ENCODE data around the gene CENPV.

CENPV gene

DNA sequence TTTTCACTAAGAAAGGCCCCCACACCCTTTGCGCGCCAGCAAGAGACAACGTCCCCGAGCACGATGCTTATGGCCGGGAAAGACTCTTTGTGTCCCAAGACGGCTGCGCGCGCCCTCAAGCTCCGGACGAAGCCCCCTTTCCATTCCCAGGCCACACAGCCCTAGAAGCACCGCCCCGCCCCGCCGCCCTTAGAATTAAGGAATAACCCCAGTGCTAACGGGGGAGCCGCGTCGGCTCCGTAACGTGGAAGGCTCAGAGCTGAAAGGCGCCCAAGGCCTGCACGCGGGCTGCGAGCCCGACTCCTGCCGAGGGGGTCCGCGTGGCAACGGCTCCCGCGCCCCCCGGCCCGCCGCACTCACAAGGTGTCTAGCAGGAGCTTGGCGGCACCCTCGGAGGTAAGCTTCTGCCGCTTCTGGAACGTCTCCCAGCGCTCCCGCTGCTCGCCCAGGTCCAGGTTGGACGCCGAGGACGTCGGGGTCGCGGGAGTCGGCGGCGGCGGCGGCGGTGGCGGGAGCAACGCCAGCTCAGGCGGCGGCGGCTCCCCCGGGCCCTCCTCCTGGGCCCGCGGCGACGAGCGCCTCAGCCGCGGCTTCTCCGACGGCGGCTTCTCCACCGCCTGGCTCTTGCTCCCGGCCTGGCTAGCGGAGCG, 477 bp downstream of the CENPV start:
- peaks cover 31% of the 10 kb centered on the region for H3K4me1 Mint-ChIP-seq
- peak overlapping the region; percentile 98 for H3K4me3 Mint-ChIP-seq
- peaks cover 9% of the 10 kb centered on the region for H3K27me3 Mint-ChIP-seq (ENCODE audit: low read depth, poor library complexity)
- peaks cover 6% of the 10 kb centered on the region for H3K9me3 Mint-ChIP-seq
- peak overlapping the region; percentile 99 for H3K27ac Mint-ChIP-seq
- peak; percentile 63 for DNase-seq
- H3K36me3 Mint-ChIP-seq (ENCODE audit: low read depth) = peaks cover 26% of the 10 kb centered on the region
- TF ChIP-seq, protein P1, sequence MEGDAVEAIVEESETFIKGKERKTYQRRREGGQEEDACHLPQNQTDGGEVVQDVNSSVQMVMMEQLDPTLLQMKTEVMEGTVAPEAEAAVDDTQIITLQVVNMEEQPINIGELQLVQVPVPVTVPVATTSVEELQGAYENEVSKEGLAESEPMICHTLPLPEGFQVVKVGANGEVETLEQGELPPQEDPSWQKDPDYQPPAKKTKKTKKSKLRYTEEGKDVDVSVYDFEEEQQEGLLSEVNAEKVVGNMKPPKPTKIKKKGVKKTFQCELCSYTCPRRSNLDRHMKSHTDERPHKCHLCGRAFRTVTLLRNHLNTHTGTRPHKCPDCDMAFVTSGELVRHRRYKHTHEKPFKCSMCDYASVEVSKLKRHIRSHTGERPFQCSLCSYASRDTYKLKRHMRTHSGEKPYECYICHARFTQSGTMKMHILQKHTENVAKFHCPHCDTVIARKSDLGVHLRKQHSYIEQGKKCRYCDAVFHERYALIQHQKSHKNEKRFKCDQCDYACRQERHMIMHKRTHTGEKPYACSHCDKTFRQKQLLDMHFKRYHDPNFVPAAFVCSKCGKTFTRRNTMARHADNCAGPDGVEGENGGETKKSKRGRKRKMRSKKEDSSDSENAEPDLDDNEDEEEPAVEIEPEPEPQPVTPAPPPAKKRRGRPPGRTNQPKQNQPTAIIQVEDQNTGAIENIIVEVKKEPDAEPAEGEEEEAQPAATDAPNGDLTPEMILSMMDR (IDR thresholded peaks at IDR 0.05) = no peak

GRCh38 chr17:16352303-16352666, 984 bp downstream of the CENPV start:
- Mint-ChIP-seq H3K36me3 (ENCODE audit: low read depth) (peaks cover 31% of the 10 kb centered on the region), H3K4me1 (peaks cover 31% of the 10 kb centered on the region), H3K27ac (peak overlapping the region; percentile 99), H3K4me3 (peak overlapping the region; percentile 98), H3K9me3 (peaks cover 6% of the 10 kb centered on the region), H3K27me3 (ENCODE audit: low read depth, poor library complexity) (peaks cover 9% of the 10 kb centered on the region)
- DNase-seq = peak; percentile 71
- TF ChIP-seq, protein P1 (IDR thresholded peaks at IDR 0.05) = no peak

DNA sequence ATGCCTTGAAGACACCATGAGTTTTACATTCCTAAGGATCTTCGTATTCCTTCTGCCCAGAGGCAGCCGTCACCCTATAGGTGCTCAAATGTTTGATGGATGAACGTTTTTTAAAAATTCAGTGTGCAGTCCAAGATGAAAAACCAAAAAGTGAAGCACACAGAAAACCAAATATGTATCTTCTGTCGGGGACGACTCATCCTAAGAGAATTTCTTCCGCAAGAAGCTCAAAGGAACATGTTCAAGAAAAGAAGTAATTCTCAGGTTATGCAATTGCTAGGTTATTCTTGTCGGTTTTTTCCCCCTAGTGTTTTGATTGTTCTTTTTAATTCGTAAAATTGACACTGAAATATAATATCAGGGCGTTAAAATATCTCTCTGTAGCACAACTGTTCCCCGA, 1.4 kb downstream of the CENPV start:
- H3K4me1 Mint-ChIP-seq = peaks cover 31% of the 10 kb centered on the region
- peak overlapping the region; percentile 98 for H3K4me3 Mint-ChIP-seq
- H3K36me3 Mint-ChIP-seq (ENCODE audit: low read depth) = peaks cover 35% of the 10 kb centered on the region
- H3K27ac Mint-ChIP-seq = peak overlapping the region; percentile 99
- no peak for DNase-seq
- TF ChIP-seq, protein P1 (IDR thresholded peaks at IDR 0.05) = no peak
- H3K9me3 Mint-ChIP-seq = peaks cover 6% of the 10 kb centered on the region
- H3K27me3 Mint-ChIP-seq (ENCODE audit: low read depth, poor library complexity) = peaks cover 5% of the 10 kb centered on the region

- TF ChIP-seq, protein P1 (IDR thresholded peaks at IDR 0.05) = no peak
- peak overlapping the region; percentile 7 for H3K4me3 Mint-ChIP-seq
- peaks cover 3% of the 10 kb centered on the region for H3K27me3 Mint-ChIP-seq (ENCODE audit: low read depth, poor library complexity)
- no peak for DNase-seq
- peaks cover 31% of the 10 kb centered on the region for H3K4me1 Mint-ChIP-seq
- peak overlapping the region; percentile 72 for H3K27ac Mint-ChIP-seq
- peaks cover 6% of the 10 kb centered on the region for H3K9me3 Mint-ChIP-seq
- H3K36me3 Mint-ChIP-seq (ENCODE audit: low read depth) = peaks cover 49% of the 10 kb centered on the region
Measured at GRCh38 chr17:16349431-16349830, 3.8 kb downstream of the CENPV start.

GRCh38 chr17:16348586-16348985, 4.7 kb downstream of the CENPV start:
- Mint-ChIP-seq H3K27me3 (ENCODE audit: low read depth, poor library complexity) (peaks cover under 1% of the 10 kb centered on the region), H3K4me1 (peaks cover 31% of the 10 kb centered on the region), H3K4me3 (no peak overlapping the region), H3K36me3 (ENCODE audit: low read depth) (peaks cover 54% of the 10 kb centered on the region), H3K9me3 (peaks cover under 1% of the 10 kb centered on the region), H3K27ac (no peak overlapping the region)
- no peak for DNase-seq
- TF ChIP-seq, protein P1 (IDR thresholded peaks at IDR 0.05) = no peak

- Mint-ChIP-seq H3K4me3 (no peak overlapping the region), H3K27ac (no peak overlapping the region), H3K27me3 (ENCODE audit: low read depth, poor library complexity) (no peaks in the 10 kb centered on the region), H3K9me3 (no peaks in the 10 kb centered on the region), H3K4me1 (peaks cover 23% of the 10 kb centered on the region), H3K36me3 (ENCODE audit: low read depth) (peaks cover 71% of the 10 kb centered on the region)
- DNase-seq = no peak
- TF ChIP-seq, protein P1 (IDR thresholded peaks at IDR 0.05) = no peak
Measured at GRCh38 chr17:16346721-16347271, 6.5 kb downstream of the CENPV start.
